Muscle layer of colon (tissue), 2 donors: ENCODE results near the gene LRRC37A2.
"Not testable (repeated sequence)": the region's sequence is repeated elsewhere in the genome, so short reads cannot be mapped to it uniquely, and the experiment has no call there.

Experiments
- H3K27ac ChIP-seq: one replicate; pipeline ENCODE4 v1.7.0; 2013; ENCODE audit warnings: low read depth, mild to moderate bottlenecking, low read length, moderate library complexity
- H3K27me3 ChIP-seq, 2 donors: one replicate each; pipeline ENCODE4 v1.7.0; 2013; ENCODE audit warnings: low read length in 2 of 2, mild to moderate bottlenecking in 2 of 2; ENCODE audit not compliant: insufficient read depth in 2 of 2, control insufficient read depth in 1 of 2
- H3K36me3 ChIP-seq: one replicate; pipeline ENCODE4 v1.7.0; 2013; ENCODE audit warnings: mild to moderate bottlenecking, low read length; ENCODE audit not compliant: insufficient read depth
- H3K4me1 ChIP-seq: one replicate; pipeline ENCODE4 v1.7.0; 2013; ENCODE audit warnings: mild to moderate bottlenecking, low read length; ENCODE audit not compliant: insufficient read depth
- H3K4me3 ChIP-seq, 2 donors: one replicate each; pipeline ENCODE4 v1.7.0; 2013; ENCODE audit warnings: low read length in 2 of 2, low read depth in 1 of 2, mild to moderate bottlenecking in 1 of 2, moderate library complexity in 1 of 2
- H3K9ac ChIP-seq: one replicate; pipeline ENCODE4 v1.7.0; 2013; ENCODE audit warnings: low read length
- H3K9me3 ChIP-seq: one replicate; pipeline ENCODE4 v1.7.0; 2013; ENCODE audit warnings: mild to moderate bottlenecking, low read length
- donor health status: abdominal sarcoma.
- donor health status: Adenocarcinoma of cecum.

The LRRC37A2 gene

DNA sequence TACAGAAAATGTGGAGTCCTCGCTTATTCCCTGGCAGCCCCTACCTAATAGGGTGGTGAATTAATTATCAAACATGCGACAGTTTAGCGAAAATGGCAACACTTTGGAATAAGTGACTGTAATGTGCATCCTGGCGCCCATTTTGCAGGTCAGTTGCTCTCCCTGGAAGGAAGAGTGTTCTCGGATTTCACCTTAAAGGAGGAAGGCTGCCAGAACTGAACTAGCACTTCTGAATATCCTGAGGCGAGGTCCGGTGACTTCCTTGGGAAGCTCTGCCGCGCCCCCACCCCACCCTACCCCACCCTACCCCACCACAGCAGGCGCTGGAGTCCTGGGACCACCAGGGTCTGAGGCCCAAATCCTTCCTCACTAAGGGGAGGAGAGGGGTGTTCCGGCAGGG, at the start of gene LRRC37A2:
Gene LRRC37A2 (plus strand): TSS at position 301 of the 400 bp plus-strand sequence. CDS start 245 bp downstream, outside the sequence.
- H3K4me1 ChIP-seq, H3K27me3 ChIP-seq, H3K27ac ChIP-seq, H3K36me3 ChIP-seq, H3K9ac ChIP-seq, H3K4me3 ChIP-seq, H3K9me3 ChIP-seq: not testable (repeated sequence)

DNA sequence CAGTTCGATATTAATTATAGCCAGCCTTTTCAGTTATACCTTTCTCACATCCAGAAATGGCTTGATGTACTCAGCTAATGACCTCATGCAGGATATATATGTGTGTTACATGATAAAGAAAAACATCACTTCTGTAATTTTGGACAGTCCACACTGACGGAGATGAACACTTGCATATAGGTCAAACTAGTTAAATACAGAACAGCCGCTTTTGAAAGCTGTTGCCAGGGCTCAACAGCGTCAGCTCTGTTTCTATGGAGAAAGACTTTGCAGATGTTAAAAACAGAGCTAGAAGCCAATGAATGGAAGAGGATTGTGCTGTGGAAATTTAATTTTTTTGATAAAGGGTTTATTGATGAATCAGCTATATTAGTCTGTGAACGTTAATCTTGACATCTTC, 44.6 kb upstream of the LRRC37A2 start:
- not testable (repeated sequence) for H3K9ac ChIP-seq, H3K27me3 ChIP-seq, H3K36me3 ChIP-seq, H3K9me3 ChIP-seq, H3K27ac ChIP-seq, H3K4me3 ChIP-seq, H3K4me1 ChIP-seq

DNA sequence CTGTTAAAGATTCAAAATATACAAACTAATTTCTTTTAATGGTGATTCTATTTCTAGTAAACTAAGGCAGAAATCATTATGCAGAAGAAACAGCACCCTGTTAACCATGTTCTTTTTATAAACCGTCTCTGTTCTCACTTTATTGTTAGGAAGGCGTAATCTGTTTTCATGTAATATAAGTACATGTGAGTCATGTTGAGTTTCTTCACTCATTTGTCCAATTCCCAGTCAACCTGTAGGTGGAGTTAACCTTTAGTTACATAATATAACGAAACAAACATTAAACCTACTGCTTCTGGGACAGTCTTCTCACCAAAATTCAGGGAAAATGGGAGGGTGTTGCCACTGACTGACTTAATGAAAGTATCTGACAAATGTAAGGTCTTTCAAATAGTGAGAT, 37.8 kb upstream of the LRRC37A2 start:
- not testable (repeated sequence) for H3K4me3 ChIP-seq, H3K36me3 ChIP-seq, H3K27me3 ChIP-seq, H3K9me3 ChIP-seq, H3K27ac ChIP-seq, H3K9ac ChIP-seq, H3K4me1 ChIP-seq

DNA sequence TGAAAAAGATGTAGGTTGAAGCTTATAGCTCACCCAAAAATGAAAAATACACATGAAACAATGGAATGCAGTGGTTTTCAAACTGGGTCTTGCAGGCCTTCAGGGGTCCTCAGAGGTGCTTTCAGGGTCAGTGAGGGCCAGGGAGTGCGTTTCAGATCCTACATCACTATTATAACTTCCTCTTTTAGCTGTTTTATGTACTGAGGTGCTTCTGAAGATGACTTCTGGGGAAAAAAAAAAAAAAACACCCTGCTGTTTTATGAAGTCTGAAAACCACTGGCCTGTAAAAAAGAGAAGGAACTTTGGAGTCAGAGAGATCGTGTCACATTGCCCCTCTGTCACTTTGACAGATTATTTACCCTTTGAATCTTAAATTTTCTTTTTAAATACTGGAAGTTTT, 36.7 kb upstream of the LRRC37A2 start:
- H3K9me3 ChIP-seq, H3K4me3 ChIP-seq, H3K27ac ChIP-seq, H3K36me3 ChIP-seq, H3K4me1 ChIP-seq, H3K27me3 ChIP-seq, H3K9ac ChIP-seq: not testable (repeated sequence)

DNA sequence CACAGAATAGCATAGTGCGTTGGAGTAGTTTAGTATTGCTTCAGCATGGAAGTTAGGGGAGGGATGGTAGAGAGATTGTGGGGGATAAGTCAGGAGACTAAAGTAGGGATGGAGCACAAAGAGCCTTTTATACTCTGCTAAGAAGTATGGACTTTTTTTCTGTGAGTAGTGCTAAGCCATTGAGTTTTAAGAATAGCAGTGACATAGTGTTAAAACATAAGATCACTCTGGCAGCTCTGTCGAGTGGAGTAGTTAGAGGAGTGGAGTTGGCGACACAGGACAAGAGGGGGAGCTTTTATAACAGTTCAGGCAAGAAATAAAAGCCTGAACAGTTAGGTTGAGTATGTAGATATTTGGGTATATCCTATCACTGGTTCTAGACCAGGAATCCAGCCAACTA, 33.4 kb upstream of the LRRC37A2 start:
- H3K9ac ChIP-seq, H3K27me3 ChIP-seq, H3K4me3 ChIP-seq, H3K27ac ChIP-seq, H3K4me1 ChIP-seq, H3K36me3 ChIP-seq, H3K9me3 ChIP-seq: not testable (repeated sequence)

DNA sequence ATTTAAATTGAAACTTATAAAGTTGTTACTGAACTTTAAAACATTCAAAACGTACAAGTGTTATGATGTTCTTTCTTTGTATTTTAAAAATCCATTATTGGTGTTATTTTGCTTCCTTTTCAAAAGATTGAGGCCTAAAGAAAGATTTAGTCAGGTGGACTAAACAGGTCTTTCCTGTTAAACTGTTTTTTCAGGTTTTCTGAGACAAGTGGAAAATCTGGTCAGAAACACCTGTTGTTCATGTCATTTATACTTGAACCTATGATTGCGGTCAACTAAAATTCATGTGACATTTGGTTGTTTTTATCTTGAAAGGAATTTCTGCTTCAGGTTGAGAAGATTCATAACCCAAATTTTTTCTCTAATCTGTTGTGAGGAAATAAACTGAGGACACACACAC, 31.0 kb upstream of the LRRC37A2 start:
- H3K27me3 ChIP-seq, H3K36me3 ChIP-seq, H3K4me3 ChIP-seq, H3K9ac ChIP-seq, H3K4me1 ChIP-seq, H3K27ac ChIP-seq, H3K9me3 ChIP-seq: not testable (repeated sequence)

DNA sequence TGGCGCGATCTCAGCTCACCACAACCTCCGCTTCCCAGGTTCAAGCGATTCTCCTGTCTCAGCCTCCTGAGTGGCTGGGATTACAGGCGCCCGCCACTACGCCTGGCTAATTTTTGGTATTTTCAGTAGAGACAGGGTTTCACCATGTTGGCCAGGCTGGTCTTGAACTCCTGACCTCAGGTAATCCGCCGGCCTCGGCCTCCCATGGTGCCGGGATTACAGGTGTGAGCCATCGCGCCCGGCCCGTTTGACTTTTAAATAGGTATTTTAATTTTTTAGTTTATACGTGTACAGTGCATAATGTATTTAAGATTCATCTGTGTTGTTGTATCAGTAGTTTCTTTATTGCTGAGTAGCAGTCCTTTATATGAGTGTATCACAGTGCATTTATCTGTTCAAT, 20.2 kb upstream of the LRRC37A2 start:
- H3K36me3 ChIP-seq, H3K9ac ChIP-seq, H3K4me1 ChIP-seq, H3K4me3 ChIP-seq, H3K27ac ChIP-seq, H3K9me3 ChIP-seq, H3K27me3 ChIP-seq: not testable (repeated sequence)

DNA sequence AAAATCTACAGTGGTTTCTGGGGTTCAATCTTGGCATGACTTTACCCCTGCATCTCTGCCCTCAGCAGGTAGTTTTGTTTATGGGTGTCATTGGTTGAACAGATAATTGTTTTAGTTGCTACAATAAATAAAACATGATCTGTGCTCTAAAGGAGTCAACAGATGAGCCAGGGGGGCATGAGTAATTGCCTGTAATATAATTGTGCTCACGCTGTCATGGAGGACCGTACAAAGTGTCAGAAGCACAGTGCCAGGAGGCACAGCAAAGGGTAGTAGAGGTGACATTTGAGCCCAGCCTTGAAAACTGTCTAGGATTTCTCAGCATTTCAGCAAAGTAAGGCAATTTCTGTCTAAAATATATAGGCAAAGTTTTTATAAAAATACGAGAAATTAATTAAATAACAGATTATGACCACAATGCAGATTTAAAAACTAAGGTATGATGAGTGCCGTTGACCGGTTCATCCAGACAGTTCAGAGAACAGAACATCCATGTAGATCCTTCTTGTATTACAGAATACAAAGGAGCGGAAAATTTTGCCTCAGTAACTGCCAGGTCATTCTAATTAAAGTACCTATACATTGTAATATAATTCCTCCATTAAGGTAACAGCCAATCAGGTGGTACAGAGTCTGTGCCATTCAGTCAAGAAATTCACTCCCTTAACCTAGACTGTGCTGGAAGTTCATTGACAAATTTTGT, 12.7 kb upstream of the LRRC37A2 start:
- H3K4me3 ChIP-seq, H3K27ac ChIP-seq, H3K4me1 ChIP-seq, H3K27me3 ChIP-seq, H3K36me3 ChIP-seq, H3K9ac ChIP-seq, H3K9me3 ChIP-seq: not testable (repeated sequence)

DNA sequence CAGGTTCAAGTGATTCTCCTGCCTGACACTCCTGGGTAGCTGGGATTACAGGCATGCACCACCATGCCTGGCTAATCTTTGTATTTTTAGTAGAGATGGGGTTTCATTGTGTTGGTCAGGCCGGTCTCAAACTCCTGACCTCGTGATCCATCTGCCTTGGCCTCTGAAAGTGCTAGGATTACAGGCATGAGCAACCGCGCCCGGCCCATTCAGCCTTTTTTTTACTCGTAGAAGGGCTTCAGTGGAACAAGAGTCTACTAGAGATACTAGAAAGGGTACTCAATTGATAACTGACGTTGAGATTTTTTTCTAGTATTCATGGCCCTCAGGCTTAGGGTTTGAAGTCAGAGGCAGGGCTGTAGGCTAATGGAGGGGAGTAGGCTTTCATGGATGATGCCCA, 6.4 kb upstream of the LRRC37A2 start:
- H3K4me3 ChIP-seq, H3K27ac ChIP-seq, H3K9me3 ChIP-seq, H3K27me3 ChIP-seq, H3K9ac ChIP-seq, H3K36me3 ChIP-seq, H3K4me1 ChIP-seq: not testable (repeated sequence)

DNA sequence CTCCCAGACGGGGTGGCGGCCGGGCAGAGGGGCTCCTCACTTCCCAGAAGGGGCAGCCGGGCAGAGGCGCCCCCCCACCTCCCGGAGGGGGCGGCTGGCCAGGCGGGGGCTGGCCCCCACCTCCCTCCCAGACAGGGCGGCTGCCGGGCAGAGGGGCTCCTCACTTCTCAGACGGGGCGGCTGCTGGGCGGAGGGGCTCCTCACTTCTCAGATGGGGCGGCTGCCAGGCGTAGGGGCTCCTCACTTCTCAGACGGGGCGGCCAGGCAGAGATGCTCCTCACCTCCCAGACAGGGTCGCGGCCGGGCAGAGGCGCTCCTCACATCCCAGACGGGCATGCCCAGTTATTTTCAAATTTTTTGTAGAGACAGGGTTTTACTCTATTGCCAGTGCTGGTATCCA, 22.4 kb downstream of the LRRC37A2 start:
- not testable (repeated sequence) for H3K36me3 ChIP-seq, H3K9ac ChIP-seq, H3K27me3 ChIP-seq, H3K4me1 ChIP-seq, H3K4me3 ChIP-seq, H3K9me3 ChIP-seq, H3K27ac ChIP-seq

DNA sequence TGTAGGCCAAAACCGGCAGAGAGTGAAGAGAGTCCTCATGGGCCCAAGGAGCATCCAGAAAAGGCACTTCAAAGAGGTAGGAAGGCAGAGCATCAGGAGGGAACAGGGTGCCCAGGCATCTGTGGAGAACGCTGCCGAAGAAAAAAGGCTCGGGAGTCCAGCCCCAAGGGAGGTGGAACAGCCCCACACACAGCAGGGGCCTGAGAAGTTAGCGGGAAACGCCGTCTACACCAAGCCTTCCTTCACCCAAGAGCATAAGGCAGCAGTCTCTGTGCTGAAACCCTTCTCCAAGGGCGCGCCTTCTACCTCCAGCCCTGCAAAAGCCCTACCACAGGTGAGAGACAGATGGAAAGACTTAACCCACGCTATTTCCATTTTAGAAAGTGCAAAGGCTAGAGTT, 36.3 kb downstream of the LRRC37A2 start:
- not testable (repeated sequence) for H3K4me3 ChIP-seq, H3K27me3 ChIP-seq, H3K4me1 ChIP-seq, H3K9me3 ChIP-seq, H3K36me3 ChIP-seq, H3K27ac ChIP-seq, H3K9ac ChIP-seq

DNA sequence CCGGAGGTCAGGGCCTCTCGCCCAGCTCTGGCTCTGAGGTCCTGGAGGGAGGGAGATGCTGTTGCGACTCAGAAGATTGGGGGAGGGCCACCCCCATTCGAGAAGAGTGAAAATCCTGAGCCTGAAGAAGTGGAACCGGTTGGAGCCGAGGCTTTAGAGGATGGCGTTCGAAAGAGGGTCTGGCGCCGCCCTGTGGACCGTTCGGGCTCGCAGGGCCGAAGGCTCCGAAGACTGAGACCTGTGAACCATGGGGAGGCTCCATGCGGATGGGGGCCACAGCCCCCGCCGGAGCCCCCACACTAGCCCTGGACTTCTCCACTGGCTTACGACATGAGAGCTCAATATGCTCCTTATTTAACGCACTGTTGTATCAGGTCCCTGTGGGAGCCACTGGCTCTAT, 46.9 kb downstream of the LRRC37A2 start:
- H3K4me3 ChIP-seq, result not testable (repeated sequence)

More for the DNA sequence above, 46.9 kb downstream of the LRRC37A2 start:
- not testable (repeated sequence) for H3K36me3 ChIP-seq, H3K4me1 ChIP-seq, H3K9ac ChIP-seq, H3K27ac ChIP-seq, H3K27me3 ChIP-seq, H3K9me3 ChIP-seq
